Stimulated activated CD8-positive, alpha-beta memory T cell treated with anti-CD3 and anti-CD28 coated beads, Interleukin-7, amount 100 ng/mL, for 4 hours (primary cell): ENCODE results near the gene C14orf119.
A peak's percentile ranks its signal among the peaks of the same experiment; 100 is the strongest.

Experiments used
- DNase-seq, 2 donors: peaks; one replicate each; pipeline ENCODE4 v3.0.0-alpha.2; 2020; ENCODE audit warnings: low read depth in 2 of 2

Gene C14orf119

GRCh38 chr14:23060536-23061260 is 34.6 kb upstream of the C14orf119 start:
- DNase-seq = no peak

- no peak for DNase-seq
Observed at GRCh38 chr14:23062002-23062401, 33.3 kb upstream of the C14orf119 start.

- DNase-seq = no peak
Observed at GRCh38 chr14:23063601-23064000, 31.7 kb upstream of the C14orf119 start.

GRCh38 chr14:23066368-23066767 is 28.9 kb upstream of the C14orf119 start:
- DNase-seq = no peak

- no peak for DNase-seq
Observed at GRCh38 chr14:23066855-23067744, 28.2 kb upstream of the C14orf119 start.

GRCh38 chr14:23067847-23068788 is 27.2 kb upstream of the C14orf119 start:
- DNase-seq = no peak

- peak; percentile 34 to 45 for DNase-seq
Observed at GRCh38 chr14:23068789-23069412, 26.4 kb upstream of the C14orf119 start.

GRCh38 chr14:23069413-23069806 is 25.9 kb upstream of the C14orf119 start:
- no peak for DNase-seq

GRCh38 chr14:23070262-23071129 is 24.8 kb upstream of the C14orf119 start:
- no peak for DNase-seq

GRCh38 chr14:23071244-23071920 is 23.9 kb upstream of the C14orf119 start:
- DNase-seq = peak; percentile 53 to 64

- no peak for DNase-seq
Observed at GRCh38 chr14:23071921-23072539, 23.3 kb upstream of the C14orf119 start.

- no peak for DNase-seq
Observed at GRCh38 chr14:23074906-23075305, 20.4 kb upstream of the C14orf119 start.

GRCh38 chr14:23076785-23077408 is 18.4 kb upstream of the C14orf119 start:
- no peak for DNase-seq

GRCh38 chr14:23077962-23078361 is 17.3 kb upstream of the C14orf119 start:
- no peak for DNase-seq

- DNase-seq = no peak
Observed at GRCh38 chr14:23078692-23079116, 16.6 kb upstream of the C14orf119 start.

- no peak for DNase-seq
Observed at GRCh38 chr14:23079716-23080115, 15.6 kb upstream of the C14orf119 start.

GRCh38 chr14:23080474-23080873 is 14.8 kb upstream of the C14orf119 start:
- DNase-seq = no peak

- DNase-seq = no peak
Observed at GRCh38 chr14:23085458-23085857, 9.8 kb upstream of the C14orf119 start.

GRCh38 chr14:23086565-23086964 is 8.7 kb upstream of the C14orf119 start:
- DNase-seq = no peak
